HepG2 (cell line): ENCODE results near the gene CDHR5. TPM values are rescaled to one million over a fixed set of nuclear protein-coding genes. Genes with fewer than 3 reads are reported as not detected.

Experiments used
- CAMTA2 ChIP-seq: sonication (generic); formaldehyde crosslinking; IDR thresholded peaks from 2 replicates; pipeline ENCODE4 v1.4.0; 2020; ENCODE audit warnings: mild to moderate bottlenecking, missing genetic modification reagents, borderline replicate concordance
- CBX5 ChIP-seq: sonication (generic); formaldehyde crosslinking; IDR thresholded peaks from 2 replicates; pipeline ENCODE4 v1.4.0; 2020; ENCODE audit warnings: missing genetic modification reagents, borderline replicate concordance
- CREM ChIP-seq, 2 experiments: sonication (generic) in 1 of 2; formaldehyde crosslinking in 1 of 2; IDR thresholded peaks; 2 replicates each; pipeline versions ENCODE4 v1.4.0 to v1.6.1; 2016 to 2020; ENCODE audit warnings: antibody characterized with exemption in 1 of 2, mild to moderate bottlenecking in 1 of 2, missing genetic modification reagents in 1 of 2
- DMAP1 ChIP-seq: IDR thresholded peaks from 2 replicates; pipeline ENCODE4 v1.6.1; 2016
- ERF ChIP-seq: IDR thresholded peaks from 2 replicates; pipeline ENCODE4 v1.6.1; 2018; ENCODE audit warnings: missing biosample characterization, missing genetic modification reagents
- ETV5 ChIP-seq: IDR thresholded peaks from 2 replicates; pipeline ENCODE4 v1.6.1; 2018; ENCODE audit warnings: missing biosample characterization, missing genetic modification reagents, inconsistent platforms, borderline replicate concordance
- FOSL2 ChIP-seq: sonication (generic); formaldehyde crosslinking; IDR thresholded peaks from 2 replicates; pipeline ENCODE4 v1.4.0; 2020; ENCODE audit warnings: missing genetic modification reagents
- HNRNPK ChIP-seq: fragments of 200-400 bp; formaldehyde crosslinking; IDR thresholded peaks from 2 replicates; pipeline ENCODE4 v1.6.1; 2018; ENCODE audit warnings: low read length, low read depth, moderate library complexity, mild to moderate bottlenecking; ENCODE audit not compliant: poor library complexity, severe bottlenecking
- HOXA5 ChIP-seq: sonication (generic); formaldehyde crosslinking; IDR thresholded peaks from 2 replicates; pipeline ENCODE4 v1.4.0; 2020; ENCODE audit warnings: missing genetic modification reagents
- MAZ ChIP-seq, 2 experiments: sonication (generic) in 1 of 2; formaldehyde crosslinking in 1 of 2; IDR thresholded peaks; 2 replicates each; pipeline versions ENCODE4 v1.5.0 to v1.6.1; 2012 to 2020; ENCODE audit warnings: low read depth in 2 of 2, mild to moderate bottlenecking in 2 of 2, borderline replicate concordance in 1 of 2, improper control_type of control experiment in 1 of 2, low read length in 1 of 2, missing genetic modification reagents in 1 of 2, moderate library complexity in 1 of 2
- NCOA2 ChIP-seq: sonication (generic); formaldehyde crosslinking; IDR thresholded peaks from 2 replicates; pipeline ENCODE4 v1.8.0; 2022; ENCODE audit warnings: inconsistent platforms
- NONO ChIP-seq, 2 experiments: fragments of 450-650 bp in 1 of 2; sonication (generic) in 1 of 2; formaldehyde crosslinking in 1 of 2; IDR thresholded peaks in 1 of 2; conservative IDR thresholded peaks in 1 of 2; 2 replicates each; pipeline versions ENCODE4 v1.6.1 to v1.8.0; 2017 to 2022; ENCODE audit warnings: mild to moderate bottlenecking in 1 of 2, missing genetic modification reagents in 1 of 2, moderate library complexity in 1 of 2
- RBM39 ChIP-seq: fragments of 200-400 bp; formaldehyde crosslinking; IDR thresholded peaks from one replicate; pipeline ENCODE4 v1.6.1; 2018; ENCODE audit warnings: antibody characterized with exemption, mild to moderate bottlenecking, low read depth, low read length; ENCODE audit not compliant: poor library complexity, severe bottlenecking
- YY1 ChIP-seq: IDR thresholded peaks from 2 replicates; pipeline ENCODE4 v1.6.1; 2011; ENCODE audit warnings: low read length, low read depth, moderate library complexity, mild to moderate bottlenecking; ENCODE audit not compliant: insufficient read depth, insufficient replicate concordance
- ZEB1 ChIP-seq: IDR thresholded peaks from 2 replicates; pipeline ENCODE4 v1.6.1; 2012; ENCODE audit warnings: mild to moderate bottlenecking, low read depth, inconsistent platforms; ENCODE audit not compliant: insufficient replicate concordance
- ZFY ChIP-seq: sonication (generic); formaldehyde crosslinking; IDR thresholded peaks from 2 replicates; pipeline ENCODE4 v1.4.0; 2020; ENCODE audit warnings: missing genetic modification reagents
- ZNF205 ChIP-seq: IDR thresholded peaks from 2 replicates; pipeline ENCODE4 v1.6.1; 2018; ENCODE audit warnings: missing biosample characterization, missing genetic modification reagents
- ZNF264 ChIP-seq: sonication (generic); formaldehyde crosslinking; IDR thresholded peaks from 2 replicates; pipeline ENCODE4 v1.4.0; 2020; ENCODE audit warnings: missing genetic modification reagents
- ZNF468 ChIP-seq: sonication (generic); formaldehyde crosslinking; IDR thresholded peaks from 2 replicates; pipeline ENCODE4 v1.8.0; 2022; ENCODE audit warnings: mild to moderate bottlenecking, moderate library complexity, missing genetic modification reagents
- ZNF776 ChIP-seq: sonication (generic); formaldehyde crosslinking; IDR thresholded peaks from 2 replicates; pipeline ENCODE4 v1.4.0; 2020; ENCODE audit warnings: mild to moderate bottlenecking, missing genetic modification reagents
- ZSCAN12 ChIP-seq: sonication (generic); formaldehyde crosslinking; IDR thresholded peaks from 2 replicates; pipeline ENCODE4 v1.9.0; 2021; ENCODE audit warnings: mild to moderate bottlenecking, missing genetic modification reagents
- polyA plus RNA-seq, 8 experiments: library from polyadenylated mRNA; depleted of rRNA in 3 of 8; stranded (reverse) in 7 of 8; unstranded in 1 of 8; fragments of >200 nt; fragmentation: Illumina TruSeq in 4 of 8; extraction: Trizol in 4 of 8; gene quantifications; 2 replicates each; pipeline versions ENCODE4 v1.2.1 to v1.2.3, GENCODE V29; 2011 to 2016; ENCODE audit warnings: low read depth in 4 of 8, missing spikeins in 1 of 8, mixed read lengths in 1 of 8; ENCODE audit not compliant: insufficient read depth in 1 of 8
- total RNA-seq, 5 experiments: library from RNA; depleted of rRNA; stranded (reverse); fragments of >200 nt; fragmentation: Illumina TruSeq; extraction: Trizol; gene quantifications; 2 replicates each; pipeline ENCODE4 v1.2.3, GENCODE V29; 2016; ENCODE audit warnings: low read depth in 1 of 5
- TF ChIP-seq, protein P1 (sequence below): sonication (generic); formaldehyde crosslinking; IDR thresholded peaks from 2 replicates; pipeline ENCODE4 v1.4.0; 2020; ENCODE audit warnings: low read depth, mild to moderate bottlenecking, missing genetic modification reagents
- TF ChIP-seq, protein P2 (sequence below): IDR thresholded peaks from 2 replicates; pipeline ENCODE4 v1.4.0; 2020; ENCODE audit warnings: mild to moderate bottlenecking, missing genetic modification reagents

Gene CDHR5
- total and polyA plus RNA-seq, 2 of the 13 experiments (the other 11 are each of a cell fraction or from before 2014, with no cell fraction given): 0.46 to 0.71 TPM

DNA sequence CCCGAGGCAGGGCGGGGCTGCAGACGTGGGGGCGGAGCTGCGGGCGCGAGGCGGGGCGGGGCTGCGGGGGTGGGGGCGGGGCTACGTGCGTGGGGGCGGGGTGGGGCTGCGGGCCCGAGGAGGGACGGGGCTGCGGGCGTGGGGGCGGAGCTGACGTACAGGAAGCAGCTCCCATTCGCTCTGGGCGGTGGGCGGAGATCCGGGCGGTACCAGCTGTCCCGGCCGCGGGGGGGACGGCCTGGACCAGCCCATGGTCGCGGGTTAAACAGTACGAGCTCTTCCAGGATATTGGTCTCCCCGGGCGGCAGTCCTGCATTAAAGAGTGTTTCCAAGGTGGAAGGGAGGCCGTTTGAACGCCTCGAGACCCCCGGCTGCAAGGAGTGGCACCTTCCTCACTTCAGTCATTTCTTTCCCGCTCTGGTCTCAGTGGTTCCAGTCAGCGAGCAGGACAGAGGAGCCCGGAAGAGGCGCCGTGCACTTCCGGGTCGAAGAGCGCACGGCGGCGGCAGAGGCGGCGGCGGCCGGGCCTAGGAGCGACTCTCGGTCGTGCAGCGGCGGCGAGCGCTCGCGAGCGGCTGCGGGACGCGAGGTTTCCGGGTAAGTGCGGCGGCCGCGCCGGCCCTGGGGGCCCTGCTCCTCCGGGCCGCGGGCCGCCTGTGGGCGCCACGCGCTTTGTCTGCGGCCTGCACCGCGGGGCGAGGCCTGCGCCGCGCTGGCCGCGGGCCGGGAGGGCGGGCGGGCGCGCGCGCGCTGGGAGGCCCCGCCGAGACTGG lies 48.6 kb downstream of the CDHR5 start, which contains the start of gene PHRF1 (continued):
- TF ChIP-seq ZSCAN12 (peak; percentile 35; the same call in 1 of the 2 replicates), YY1 (peak; percentile 46), HNRNPK (peak; percentile 57), ETV5 (CRISPR knock-in tag) (peak; percentile 53), FOSL2 (CRISPR knock-in tag) (peak; percentile 34; the same call in 1 of the 2 replicates), MAZ (IDR thresholded peaks at IDR 0.05; ENCODE audit: borderline replicate concordance, low read depth, low read length) (no peak), MAZ (CRISPR knock-in tag; IDR thresholded peaks at IDR 0.05; ENCODE audit: low read depth) (peak; percentile 52), RBM39 (peak; percentile 33), ZNF468 (CRISPR knock-in tag) (0 out of 2 replicates have a peak, but pooled peaks have one; percentile 65), ZFY (CRISPR knock-in tag) (peak; percentile 94), ERF (CRISPR knock-in tag) (peak; percentile 72), ZNF264 (CRISPR knock-in tag) (0 out of 2 replicates have a peak, but pooled peaks have one; percentile 51), ZNF205 (CRISPR knock-in tag) (peak; percentile 70), HOXA5 (CRISPR knock-in tag) (peak; percentile 42; the same call in 1 of the 2 replicates), NCOA2 (CRISPR knock-in tag) (peak; percentile 38; the same call in 1 of the 2 replicates), ZEB1 (no peak), CREM (IDR thresholded peaks at IDR 0.05) (peak; percentile 43; the same call in 1 of the 2 replicates), CREM (CRISPR knock-in tag; IDR thresholded peaks at IDR 0.05) (no peak), ZNF776 (CRISPR knock-in tag) (peak; percentile 39; the same call in 1 of the 2 replicates), CBX5 (CRISPR knock-in tag) (no peak), NONO (IDR thresholded peaks at IDR 0.05) (no peak), NONO (CRISPR knock-in tag; conservative IDR thresholded peaks at IDR 0.05) (no peak), DMAP1 (0 out of 2 replicates have a peak, but pooled peaks have one; percentile 33), CAMTA2 (CRISPR knock-in tag) (no peak)
- TF ChIP-seq, protein P1, sequence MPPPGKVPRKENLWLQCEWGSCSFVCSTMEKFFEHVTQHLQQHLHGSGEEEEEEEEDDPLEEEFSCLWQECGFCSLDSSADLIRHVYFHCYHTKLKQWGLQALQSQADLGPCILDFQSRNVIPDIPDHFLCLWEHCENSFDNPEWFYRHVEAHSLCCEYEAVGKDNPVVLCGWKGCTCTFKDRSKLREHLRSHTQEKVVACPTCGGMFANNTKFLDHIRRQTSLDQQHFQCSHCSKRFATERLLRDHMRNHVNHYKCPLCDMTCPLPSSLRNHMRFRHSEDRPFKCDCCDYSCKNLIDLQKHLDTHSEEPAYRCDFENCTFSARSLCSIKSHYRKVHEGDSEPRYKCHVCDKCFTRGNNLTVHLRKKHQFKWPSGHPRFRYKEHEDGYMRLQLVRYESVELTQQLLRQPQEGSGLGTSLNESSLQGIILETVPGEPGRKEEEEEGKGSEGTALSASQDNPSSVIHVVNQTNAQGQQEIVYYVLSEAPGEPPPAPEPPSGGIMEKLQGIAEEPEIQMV (CRISPR knock-in tag): no peak
- TF ChIP-seq, protein P2, sequence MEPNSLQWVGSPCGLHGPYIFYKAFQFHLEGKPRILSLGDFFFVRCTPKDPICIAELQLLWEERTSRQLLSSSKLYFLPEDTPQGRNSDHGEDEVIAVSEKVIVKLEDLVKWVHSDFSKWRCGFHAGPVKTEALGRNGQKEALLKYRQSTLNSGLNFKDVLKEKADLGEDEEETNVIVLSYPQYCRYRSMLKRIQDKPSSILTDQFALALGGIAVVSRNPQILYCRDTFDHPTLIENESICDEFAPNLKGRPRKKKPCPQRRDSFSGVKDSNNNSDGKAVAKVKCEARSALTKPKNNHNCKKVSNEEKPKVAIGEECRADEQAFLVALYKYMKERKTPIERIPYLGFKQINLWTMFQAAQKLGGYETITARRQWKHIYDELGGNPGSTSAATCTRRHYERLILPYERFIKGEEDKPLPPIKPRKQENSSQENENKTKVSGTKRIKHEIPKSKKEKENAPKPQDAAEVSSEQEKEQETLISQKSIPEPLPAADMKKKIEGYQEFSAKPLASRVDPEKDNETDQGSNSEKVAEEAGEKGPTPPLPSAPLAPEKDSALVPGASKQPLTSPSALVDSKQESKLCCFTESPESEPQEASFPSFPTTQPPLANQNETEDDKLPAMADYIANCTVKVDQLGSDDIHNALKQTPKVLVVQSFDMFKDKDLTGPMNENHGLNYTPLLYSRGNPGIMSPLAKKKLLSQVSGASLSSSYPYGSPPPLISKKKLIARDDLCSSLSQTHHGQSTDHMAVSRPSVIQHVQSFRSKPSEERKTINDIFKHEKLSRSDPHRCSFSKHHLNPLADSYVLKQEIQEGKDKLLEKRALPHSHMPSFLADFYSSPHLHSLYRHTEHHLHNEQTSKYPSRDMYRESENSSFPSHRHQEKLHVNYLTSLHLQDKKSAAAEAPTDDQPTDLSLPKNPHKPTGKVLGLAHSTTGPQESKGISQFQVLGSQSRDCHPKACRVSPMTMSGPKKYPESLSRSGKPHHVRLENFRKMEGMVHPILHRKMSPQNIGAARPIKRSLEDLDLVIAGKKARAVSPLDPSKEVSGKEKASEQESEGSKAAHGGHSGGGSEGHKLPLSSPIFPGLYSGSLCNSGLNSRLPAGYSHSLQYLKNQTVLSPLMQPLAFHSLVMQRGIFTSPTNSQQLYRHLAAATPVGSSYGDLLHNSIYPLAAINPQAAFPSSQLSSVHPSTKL (CRISPR knock-in tag): peak; percentile 20; the same call in 1 of the 2 replicates
